HEK293 (cell line): Measurements from ENCODE around the gene DNMT1.

Experiments
- ATF2 ChIP-seq: fragments of 450-650 bp; formaldehyde crosslinking; IDR thresholded peaks from 2 replicates; pipeline ENCODE4 v1.5.1; 2016; ENCODE audit warnings: missing biosample characterization, missing genetic modification characterization, low read depth
- BCL11A ChIP-seq: fragments of 450-650 bp; formaldehyde crosslinking; IDR thresholded peaks from 2 replicates; pipeline ENCODE4 v1.5.1; 2016; ENCODE audit warnings: low read depth, missing biosample characterization, missing genetic modification characterization
- EGR2 ChIP-seq: fragments of 450-650 bp; formaldehyde crosslinking; IDR thresholded peaks from 2 replicates; pipeline ENCODE4 v1.5.1; 2016; ENCODE audit warnings: low read depth, missing biosample characterization, missing genetic modification characterization
- GFI1B ChIP-seq: fragments of 450-650 bp; formaldehyde crosslinking; IDR thresholded peaks from 2 replicates; pipeline ENCODE4 v1.5.1; 2016; ENCODE audit warnings: missing biosample characterization, missing genetic modification characterization
- GLIS1 ChIP-seq: fragments of 450-650 bp; formaldehyde crosslinking; IDR thresholded peaks from 2 replicates; pipeline ENCODE4 v1.5.1; 2016; ENCODE audit warnings: missing biosample characterization, missing genetic modification characterization
- KLF17 ChIP-seq: fragments of 450-650 bp; formaldehyde crosslinking; IDR thresholded peaks from 2 replicates; pipeline ENCODE4 v1.5.1; 2016; ENCODE audit warnings: missing biosample characterization, missing genetic modification characterization
- OSR2 ChIP-seq: fragments of 450-650 bp; formaldehyde crosslinking; IDR thresholded peaks from 2 replicates; pipeline ENCODE4 v1.5.1; 2016; ENCODE audit warnings: missing biosample characterization, missing genetic modification characterization
- OVOL3 ChIP-seq: fragments of 450-650 bp; formaldehyde crosslinking; IDR thresholded peaks from 2 replicates; pipeline ENCODE4 v1.5.1; 2016; ENCODE audit warnings: missing biosample characterization, missing genetic modification characterization
- ZBTB44 ChIP-seq: fragments of 450-650 bp; IDR thresholded peaks from 2 replicates; pipeline ENCODE4 v1.5.1; 2018; ENCODE audit warnings: missing biosample characterization, mild to moderate bottlenecking, missing genetic modification characterization
- ZBTB7A ChIP-seq: fragments of 450-650 bp; formaldehyde crosslinking; IDR thresholded peaks from 2 replicates; pipeline ENCODE4 v1.5.1; 2016; ENCODE audit warnings: low read depth, missing biosample characterization, missing genetic modification characterization
- ZEB2 ChIP-seq: fragments of 450-650 bp; formaldehyde crosslinking; IDR thresholded peaks from 2 replicates; pipeline ENCODE4 v1.5.1; 2016; ENCODE audit warnings: missing biosample characterization, missing genetic modification characterization
- ZNF133 ChIP-seq: fragments of 450-650 bp; formaldehyde crosslinking; IDR thresholded peaks from 2 replicates; pipeline ENCODE4 v1.5.1; 2016; ENCODE audit warnings: missing biosample characterization, missing genetic modification characterization
- ZNF24 ChIP-seq: fragments of 450-650 bp; formaldehyde crosslinking; IDR thresholded peaks from 2 replicates; pipeline ENCODE4 v1.5.1; 2016; ENCODE audit warnings: missing biosample characterization, missing genetic modification characterization
- ZNF302 ChIP-seq: fragments of 450-650 bp; formaldehyde crosslinking; IDR thresholded peaks from 2 replicates; pipeline ENCODE4 v1.5.1; 2016; ENCODE audit warnings: missing biosample characterization, missing genetic modification characterization, low read depth
- ZNF311 ChIP-seq: fragments of 450-650 bp; formaldehyde crosslinking; IDR thresholded peaks from 2 replicates; pipeline ENCODE4 v1.5.1; 2017; ENCODE audit warnings: missing biosample characterization, missing genetic modification characterization, borderline replicate concordance
- ZNF324 ChIP-seq: fragments of 450-650 bp; formaldehyde crosslinking; IDR thresholded peaks from 2 replicates; pipeline ENCODE4 v1.5.1; 2016; ENCODE audit warnings: missing biosample characterization, missing genetic modification characterization
- ZNF366 ChIP-seq: fragments of 450-650 bp; formaldehyde crosslinking; conservative IDR thresholded peaks from 2 replicates; pipeline ENCODE4 v1.5.1; 2016; ENCODE audit warnings: missing biosample characterization, missing genetic modification characterization
- ZNF391 ChIP-seq: fragments of 450-650 bp; formaldehyde crosslinking; IDR thresholded peaks from 2 replicates; pipeline ENCODE4 v1.5.1; 2016; ENCODE audit warnings: low read depth, missing biosample characterization, missing genetic modification characterization, borderline replicate concordance
- ZNF404 ChIP-seq: fragments of 450-650 bp; formaldehyde crosslinking; IDR thresholded peaks from 2 replicates; pipeline ENCODE4 v1.5.1; 2017; ENCODE audit warnings: missing biosample characterization, missing genetic modification characterization
- ZNF510 ChIP-seq: fragments of 450-650 bp; formaldehyde crosslinking; IDR thresholded peaks from 2 replicates; pipeline ENCODE4 v1.5.1; 2018; ENCODE audit warnings: mild to moderate bottlenecking, missing genetic modification characterization, missing biosample characterization; ENCODE audit not compliant: insufficient replicate concordance
- ZNF529 ChIP-seq: fragments of 450-650 bp; formaldehyde crosslinking; IDR thresholded peaks from 2 replicates; pipeline ENCODE4 v1.5.1; 2017; ENCODE audit warnings: missing genetic modification characterization, missing biosample characterization; ENCODE audit not compliant: insufficient replicate concordance
- ZNF548 ChIP-seq: fragments of 450-650 bp; formaldehyde crosslinking; IDR thresholded peaks from 2 replicates; pipeline ENCODE4 v1.5.1; 2016; ENCODE audit warnings: missing biosample characterization, missing genetic modification characterization
- ZNF555 ChIP-seq: fragments of 450-650 bp; formaldehyde crosslinking; conservative IDR thresholded peaks from 2 replicates; pipeline ENCODE4 v1.5.1; 2017; ENCODE audit warnings: missing biosample characterization, mild to moderate bottlenecking, missing genetic modification characterization, inconsistent platforms
- ZNF561 ChIP-seq: fragments of 450-650 bp; IDR thresholded peaks from 2 replicates; pipeline ENCODE4 v1.5.1; 2018; ENCODE audit warnings: missing biosample characterization, missing genetic modification characterization, borderline replicate concordance
- ZNF610 ChIP-seq: fragments of 450-650 bp; formaldehyde crosslinking; IDR thresholded peaks from 2 replicates; pipeline ENCODE4 v1.5.1; 2016; ENCODE audit warnings: missing biosample characterization, missing genetic modification characterization, borderline replicate concordance
- ZNF621 ChIP-seq: fragments of 450-650 bp; formaldehyde crosslinking; IDR thresholded peaks from 2 replicates; pipeline ENCODE4 v1.5.1; 2017; ENCODE audit warnings: missing biosample characterization, missing genetic modification characterization
- ZNF624 ChIP-seq: fragments of 450-650 bp; formaldehyde crosslinking; IDR thresholded peaks from 2 replicates; pipeline ENCODE4 v1.5.1; 2017; ENCODE audit warnings: missing biosample characterization, missing genetic modification characterization
- ZNF658 ChIP-seq: fragments of 450-650 bp; formaldehyde crosslinking; IDR thresholded peaks from 2 replicates; pipeline ENCODE4; 2016; ENCODE audit warnings: missing biosample characterization, missing genetic modification characterization
- ZNF692 ChIP-seq: fragments of 450-650 bp; formaldehyde crosslinking; IDR thresholded peaks from 2 replicates; pipeline ENCODE4 v1.5.1; 2016; ENCODE audit warnings: missing biosample characterization, missing genetic modification characterization
- ZNF707 ChIP-seq: fragments of 450-650 bp; formaldehyde crosslinking; IDR thresholded peaks from 2 replicates; pipeline ENCODE4 v1.5.1; 2016; ENCODE audit warnings: missing biosample characterization, missing genetic modification characterization
- ZNF768 ChIP-seq: fragments of 450-650 bp; formaldehyde crosslinking; IDR thresholded peaks from 2 replicates; pipeline ENCODE4 v1.5.1; 2018; ENCODE audit warnings: missing biosample characterization, mild to moderate bottlenecking, missing genetic modification characterization
- ZXDB ChIP-seq: fragments of 450-650 bp; formaldehyde crosslinking; IDR thresholded peaks from 2 replicates; pipeline ENCODE4 v1.5.1; 2016; ENCODE audit warnings: missing biosample characterization, missing genetic modification characterization
- TF ChIP-seq, protein P1 (sequence below): fragments of 450-650 bp; formaldehyde crosslinking; optimal IDR thresholded peaks from 2 replicates; pipeline ENCODE3; 2016; ENCODE audit warnings: missing biosample characterization, mild to moderate bottlenecking, missing genetic modification characterization
- TF ChIP-seq, protein P2 (sequence below): fragments of 450-650 bp; formaldehyde crosslinking; IDR thresholded peaks from 2 replicates; pipeline ENCODE4 v1.5.1; 2016; ENCODE audit warnings: missing biosample characterization, missing genetic modification characterization

DNMT1 gene

GRCh38 chr19:10112895-10113591 is 81.7 kb downstream of the DNMT1 start (continued):
- TF ChIP-seq ZNF529 (tag by site-specific recombination) = no peak
- TF ChIP-seq GLIS1 = peak; percentile 91
- no peak for TF ChIP-seq ZNF658 (tag by site-specific recombination)
- TF ChIP-seq BCL11A = no peak
- TF ChIP-seq, protein P1, sequence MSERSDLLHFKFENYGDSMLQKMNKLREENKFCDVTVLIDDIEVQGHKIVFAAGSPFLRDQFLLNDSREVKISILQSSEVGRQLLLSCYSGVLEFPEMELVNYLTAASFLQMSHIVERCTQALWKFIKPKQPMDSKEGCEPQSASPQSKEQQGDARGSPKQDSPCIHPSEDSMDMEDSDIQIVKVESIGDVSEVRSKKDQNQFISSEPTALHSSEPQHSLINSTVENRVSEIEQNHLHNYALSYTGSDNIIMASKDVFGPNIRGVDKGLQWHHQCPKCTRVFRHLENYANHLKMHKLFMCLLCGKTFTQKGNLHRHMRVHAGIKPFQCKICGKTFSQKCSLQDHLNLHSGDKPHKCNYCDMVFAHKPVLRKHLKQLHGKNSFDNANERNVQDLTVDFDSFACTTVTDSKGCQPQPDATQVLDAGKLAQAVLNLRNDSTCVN (tag by site-specific recombination) = no peak
- TF ChIP-seq ZNF561 (tag by site-specific recombination) = no peak
- no peak for TF ChIP-seq ZNF24 (tag by site-specific recombination)
- TF ChIP-seq GFI1B = no peak
- TF ChIP-seq ZNF768 = no peak
- peak; percentile 31; the same call in 1 of the 2 replicates for TF ChIP-seq ZEB2 (tag by site-specific recombination)
- no peak for TF ChIP-seq ZNF366 (tag by site-specific recombination)
- TF ChIP-seq, protein P2, sequence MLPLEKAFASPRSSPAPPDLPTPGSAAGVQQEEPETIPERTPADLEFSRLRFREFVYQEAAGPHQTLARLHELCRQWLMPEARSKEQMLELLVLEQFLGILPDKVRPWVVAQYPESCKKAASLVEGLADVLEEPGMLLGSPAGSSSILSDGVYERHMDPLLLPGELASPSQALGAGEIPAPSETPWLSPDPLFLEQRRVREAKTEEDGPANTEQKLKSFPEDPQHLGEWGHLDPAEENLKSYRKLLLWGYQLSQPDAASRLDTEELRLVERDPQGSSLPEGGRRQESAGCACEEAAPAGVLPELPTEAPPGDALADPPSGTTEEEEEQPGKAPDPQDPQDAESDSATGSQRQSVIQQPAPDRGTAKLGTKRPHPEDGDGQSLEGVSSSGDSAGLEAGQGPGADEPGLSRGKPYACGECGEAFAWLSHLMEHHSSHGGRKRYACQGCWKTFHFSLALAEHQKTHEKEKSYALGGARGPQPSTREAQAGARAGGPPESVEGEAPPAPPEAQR (tag by site-specific recombination) = no peak
- TF ChIP-seq ZXDB (tag by site-specific recombination) = no peak
- TF ChIP-seq ZNF324 (tag by site-specific recombination) = no peak
- TF ChIP-seq ZNF621 = no peak
- no peak for TF ChIP-seq ATF2 (tag by site-specific recombination)
- no peak for TF ChIP-seq ZNF404 (tag by site-specific recombination)
- TF ChIP-seq ZNF510 (tag by site-specific recombination) = no peak
- no peak for TF ChIP-seq ZNF302 (tag by site-specific recombination)
- peak; percentile 57 for TF ChIP-seq ZNF692
- TF ChIP-seq ZNF133 (tag by site-specific recombination) = no peak
- no peak for TF ChIP-seq ZNF391
- no peak for TF ChIP-seq EGR2 (tag by site-specific recombination)
- TF ChIP-seq KLF17 = peak; percentile 54; the same call in 1 of the 2 replicates
- no peak for TF ChIP-seq ZNF311 (tag by site-specific recombination)
- no peak for TF ChIP-seq ZNF555 (tag by site-specific recombination)
- TF ChIP-seq ZBTB7A = no peak
- TF ChIP-seq ZNF548 (tag by site-specific recombination) = no peak
- no peak for TF ChIP-seq ZNF610 (tag by site-specific recombination)
- no peak for TF ChIP-seq ZNF707 (tag by site-specific recombination)
- TF ChIP-seq ZNF624 (tag by site-specific recombination) = no peak
- no peak for TF ChIP-seq OSR2
- no peak for TF ChIP-seq OVOL3
- TF ChIP-seq ZBTB44 (tag by site-specific recombination) = no peak
